A549 (cell line): ENCODE results near the gene DNASE1L1. TPM values are rescaled to one million over a fixed set of nuclear protein-coding genes. Genes with fewer than 3 reads are reported as not detected.

Experiments
- ATAC-seq, 2 experiments: fragments of 200-7000 bp in 1 of 2; fragments of >200 bp in 1 of 2; cut with Nextera tagmentation in 1 of 2; cut with Tn5 transposase in 1 of 2; 3 replicates each; pipeline versions ENCODE4 v1.8.0 to v1.9.1; 2018 to 2020; ENCODE audit warnings: mild to moderate bottlenecking in 1 of 2, moderate library complexity in 1 of 2
- CTCF ChIA-PET: fragments of 300-600 bp; sonication (Branson Sonifier 250); formaldehyde crosslinking; extraction: SDS; loops from one replicate; lab custom pipeline; 2021; ENCODE audit warnings: antibody characterized with exemption, inconsistent platforms; lab: Yijun Ruan, JAX
- POLR2A ChIA-PET: fragments of 350-600 bp; formaldehyde crosslinking; extraction: SDS; loops from one replicate; lab custom pipeline; 2021; ENCODE audit warnings: antibody characterized with exemption, inconsistent platforms; lab: Yijun Ruan, JAX
- DNase-seq, 2 experiments: peaks; one replicate each; pipeline versions ENCODE4 v3.0.0 to v3.0.0-alpha.2; 2011 to 2016; ENCODE audit warnings: low read depth in 1 of 2, low spot score in 1 of 2
- FAIRE-seq: peaks from 2 replicates; lab custom pipeline; 2011; peaks lifted over from hg19 to GRCh38; lab: Jason Lieb, UNC
- H3K27ac ChIP-seq, 2 experiments: fragments of >200 bp; sonication (Bioruptor Twin); formaldehyde crosslinking; 3 replicates each; pipeline ENCODE4 v1.5.1; 2016 to 2017
- H3K4me1 ChIP-seq: fragments of >200 bp; sonication (Bioruptor Twin); formaldehyde crosslinking; 3 replicates; pipeline ENCODE4 v1.6.1; 2016
- H3K4me2 ChIP-seq: fragments of >200 bp; sonication (Bioruptor Twin); formaldehyde crosslinking; 3 replicates; pipeline ENCODE4 v1.6.1; 2016
- H3K4me3 ChIP-seq: fragments of >200 bp; sonication (Bioruptor Twin); formaldehyde crosslinking; 3 replicates; pipeline ENCODE4 v1.5.1; 2016
- H3K9me3 ChIP-seq: fragments of >200 bp; sonication (Bioruptor Twin); formaldehyde crosslinking; 3 replicates; pipeline ENCODE4 v1.6.1; 2016
- CEBPB ChIP-seq, 2 experiments: fragments of >200 bp in 1 of 2; sonication (Bioruptor Twin) in 1 of 2; formaldehyde crosslinking in 1 of 2; IDR thresholded peaks; 2 replicates each; pipeline ENCODE4 v1.6.1; 2012 to 2016
- CHD4 ChIP-seq: fragments of 200-600 bp; sonication (generic); IDR thresholded peaks from 2 replicates; pipeline ENCODE4 v1.6.1; 2016; ENCODE audit warnings: antibody characterized with exemption, mild to moderate bottlenecking, borderline replicate concordance
- EP300 ChIP-seq, 2 experiments: fragments of >200 bp; sonication (Bioruptor Twin); formaldehyde crosslinking; IDR thresholded peaks; 2 replicates in 1 of 2; 3 replicates in 1 of 2; pipeline ENCODE4 v1.6.1; 2016 to 2017
- ESRRA ChIP-seq: fragments of 150-350 bp; IDR thresholded peaks from 2 replicates; pipeline ENCODE4 v1.6.1; 2014; ENCODE audit warnings: mild to moderate bottlenecking, low read length, borderline replicate concordance
- HDAC2 ChIP-seq: fragments of 200-600 bp; sonication (generic); IDR thresholded peaks from 2 replicates; pipeline ENCODE4 v1.6.1; 2016
- HOXA7 ChIP-seq: fragments of 250-450 bp; sonication (Bioruptor Pico); IDR thresholded peaks from 2 replicates; pipeline ENCODE4 v1.5.0; 2020; ENCODE audit warnings: mild to moderate bottlenecking, moderate library complexity
- HOXB13 ChIP-seq: fragments of 250-450 bp; sonication (Bioruptor Pico); IDR thresholded peaks from 2 replicates; pipeline ENCODE4 v1.5.0; 2020; ENCODE audit warnings: low read depth, mild to moderate bottlenecking, moderate library complexity
- JUN ChIP-seq, 2 experiments: fragments of >200 bp; sonication (Bioruptor Twin); formaldehyde crosslinking; IDR thresholded peaks; 2 replicates in 1 of 2; 3 replicates in 1 of 2; pipeline ENCODE4 v1.6.1; 2016 to 2017
- MAZ ChIP-seq: fragments of 150-350 bp; IDR thresholded peaks from 2 replicates; pipeline ENCODE4 v1.6.1; 2014; ENCODE audit warnings: antibody characterized with exemption, low read depth, low read length, borderline replicate concordance
- NFE2L2 ChIP-seq: fragments of 150-350 bp; conservative IDR thresholded peaks from 2 replicates; pipeline ENCODE4 v1.6.1; 2014; ENCODE audit warnings: low read length
- NPAS2 ChIP-seq: fragments of 250-450 bp; sonication (Bioruptor Pico); IDR thresholded peaks from 2 replicates; pipeline ENCODE4 v1.8.0; 2022; ENCODE audit warnings: mild to moderate bottlenecking, moderate library complexity, borderline replicate concordance
- PHF8 ChIP-seq: fragments of 200-600 bp; sonication (generic); IDR thresholded peaks from 2 replicates; pipeline ENCODE4 v1.6.1; 2016; ENCODE audit warnings: low read depth, mild to moderate bottlenecking, antibody characterized with exemption, moderate library complexity, borderline replicate concordance
- RAD21 ChIP-seq, 2 experiments: fragments of >200 bp in 1 of 2; sonication (Bioruptor Twin) in 1 of 2; formaldehyde crosslinking in 1 of 2; IDR thresholded peaks in 1 of 2; conservative IDR thresholded peaks in 1 of 2; 2 replicates in 1 of 2; 3 replicates in 1 of 2; pipeline ENCODE4 v1.6.1; 2012 to 2018; ENCODE audit warnings: inconsistent platforms in 1 of 2
- RARB ChIP-seq: fragments of 250-450 bp; sonication (Bioruptor Pico); IDR thresholded peaks from 2 replicates; pipeline ENCODE4 v1.8.0; 2021; ENCODE audit warnings: mild to moderate bottlenecking, moderate library complexity
- SMC3 ChIP-seq: fragments of >200 bp; sonication (Bioruptor Twin); formaldehyde crosslinking; IDR thresholded peaks from 3 replicates; pipeline ENCODE4 v1.6.1; 2018; ENCODE audit warnings: inconsistent platforms
- TFCP2L1 ChIP-seq: fragments of 250-450 bp; sonication (Bioruptor Pico); IDR thresholded peaks from 2 replicates; pipeline ENCODE4 v1.5.0; 2021; ENCODE audit warnings: mild to moderate bottlenecking
- ZC3H11A ChIP-seq: fragments of 450-650 bp; IDR thresholded peaks from 2 replicates; pipeline ENCODE4 v1.6.1; 2014; ENCODE audit warnings: antibody characterized with exemption, mild to moderate bottlenecking
- ZNF302 ChIP-seq: fragments of 250-450 bp; sonication (Bioruptor Pico); IDR thresholded peaks from 2 replicates; pipeline ENCODE4 v1.9.0; 2021; ENCODE audit warnings: inconsistent platforms, mild to moderate bottlenecking, moderate library complexity
- WGBS: methylation state at CpG from one replicate; pipeline ENCODE4 v1.1.6; 2017; ENCODE audit errors: missing lambda C conversion rate; 5-methylcytosine and 5-hydroxymethylcytosine counted together
- polyA plus RNA-seq, 4 experiments: library from polyadenylated mRNA; depleted of rRNA in 3 of 4; stranded (reverse); fragments of >200 nt; fragmentation: RNase III in 1 of 4; extraction: RNeasy Plus Mini Kit Qiagen cat#74134 plus additional on column Dnase treatment in 1 of 4; gene quantifications; 2 replicates in 3 of 4; 3 replicates in 1 of 4; pipeline ENCODE4 v1.2.3, GENCODE V29; 2011 to 2017
- TF ChIP-seq, protein P1 (sequence below): fragments of 150-350 bp; IDR thresholded peaks from 2 replicates; pipeline ENCODE4 v1.6.1; 2014; ENCODE audit warnings: low read depth, mild to moderate bottlenecking, low read length
- TF ChIP-seq, protein P2 (sequence below): fragments of >200 bp; sonication (Bioruptor Twin); formaldehyde crosslinking; IDR thresholded peaks from 3 replicates; pipeline ENCODE4 v1.5.1; 2016
- TF ChIP-seq, protein P3 (sequence below): fragments of >200 bp; sonication (Bioruptor Twin); formaldehyde crosslinking; IDR thresholded peaks from 2 replicates; pipeline ENCODE4 v1.6.1; 2016

The DNASE1L1 gene
- polyA plus RNA-seq, 2 of the 4 experiments (the other 2 are of a cell fraction), result 14.3 to 24.5 TPM

DNA sequence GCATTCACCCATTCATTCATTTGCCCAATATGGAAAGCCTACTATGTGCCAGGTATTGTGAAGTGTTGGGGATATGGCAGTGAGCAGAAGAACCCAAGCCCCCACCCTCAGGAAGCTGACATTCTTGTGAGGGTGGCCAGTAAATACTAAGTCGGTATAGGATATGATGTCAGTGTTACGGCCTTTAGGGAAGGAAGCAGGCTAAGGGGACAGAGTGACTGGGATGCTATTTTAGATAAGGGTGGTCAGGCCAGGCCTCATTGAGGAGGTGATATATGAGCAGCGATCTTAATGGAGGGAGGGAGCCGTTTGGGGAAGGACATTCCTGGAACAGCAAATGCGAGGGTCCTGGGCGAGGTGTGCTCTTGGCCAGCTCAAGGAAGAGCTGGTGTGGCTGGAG, 21.4 kb upstream of the DNASE1L1 start:
- FAIRE-seq, result no peak
- WGBS, result 92% methylated on average over 6 of the region's 6 CpGs
- CTCF ChIA-PET, result no interaction called here

DNA sequence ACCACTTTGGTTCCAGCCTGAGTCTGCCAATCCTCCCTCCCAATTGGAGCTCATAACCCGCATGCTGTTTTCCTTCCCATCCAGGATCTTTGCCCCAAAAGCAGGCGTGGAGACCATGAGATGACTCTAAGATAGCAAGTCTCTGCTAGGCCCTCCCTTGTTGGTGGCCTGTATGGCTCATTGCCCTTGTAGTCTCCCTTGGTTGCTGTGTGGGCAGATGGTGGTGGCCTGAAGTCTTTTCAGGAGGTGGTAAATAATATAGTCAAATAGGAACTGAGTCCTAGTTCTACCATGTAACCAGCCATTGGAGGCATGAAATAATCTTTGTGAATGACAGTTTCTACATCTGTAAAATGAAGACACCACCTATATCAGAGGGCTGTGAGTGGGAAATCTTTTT, 20.7 kb upstream of the DNASE1L1 start:
- CTCF ChIA-PET, result interaction anchor here (1.0 kb wide), 1 partner anchor 12 kb away, joined by 3 read pairs; no protein-coding TSS in a partner anchor
- no peak overlapping the region for H3K27ac ChIP-seq
- H3K4me1 ChIP-seq, result peaks cover 11% of the 10 kb centered on the region; the same call in 2 of the 3 replicates
- TF ChIP-seq RAD21 (conservative IDR thresholded peaks at IDR 0.05 in 1 of 2, IDR thresholded peaks at IDR 0.05 in 1 of 2) (no peak), CHD4 (no peak), MAZ (no peak)
- TF ChIP-seq, all 56 proteins: peak for 0
- H3K9me3 ChIP-seq, result no peaks in the 10 kb centered on the region
- peak overlapping the region; percentile 88 for H3K4me2 ChIP-seq
- WGBS, result 88% methylated on average over 2 of the region's 2 CpGs
- POLR2A ChIA-PET, result no interaction called here
- H3K4me3 ChIP-seq, result no peak overlapping the region
- ATAC-seq (no peak), DNase-seq (no peak), FAIRE-seq (no peak)

More for the DNA sequence above, 21.4 kb upstream of the DNASE1L1 start:
- no peak for ATAC-seq
- H3K27ac ChIP-seq, result no peak overlapping the region
- H3K9me3 ChIP-seq, result no peaks in the 10 kb centered on the region
- H3K4me3 ChIP-seq, result no peak overlapping the region
- no peak overlapping the region for H3K4me2 ChIP-seq
- POLR2A ChIA-PET, result no interaction called here
- DNase-seq, result no peak
- TF ChIP-seq CEBPB (IDR thresholded peaks at IDR 0.05) (no peak), PHF8 (no peak), NPAS2 (CRISPR knock-in tag) (no peak), HOXA7 (CRISPR knock-in tag) (no peak), HDAC2 (no peak), JUN (IDR thresholded peaks at IDR 0.05) (no peak), RARB (CRISPR knock-in tag) (no peak), ZNF302 (CRISPR knock-in tag) (no peak), ZC3H11A (no peak), EP300 (IDR thresholded peaks at IDR 0.05) (no peak), TFCP2L1 (CRISPR knock-in tag) (no peak), SMC3 (no peak), HOXB13 (no peak), NFE2L2 (no peak), RAD21 (conservative IDR thresholded peaks at IDR 0.05 in 1 of 2, IDR thresholded peaks at IDR 0.05 in 1 of 2) (no peak), ESRRA (no peak)
- TF ChIP-seq, protein P1, sequence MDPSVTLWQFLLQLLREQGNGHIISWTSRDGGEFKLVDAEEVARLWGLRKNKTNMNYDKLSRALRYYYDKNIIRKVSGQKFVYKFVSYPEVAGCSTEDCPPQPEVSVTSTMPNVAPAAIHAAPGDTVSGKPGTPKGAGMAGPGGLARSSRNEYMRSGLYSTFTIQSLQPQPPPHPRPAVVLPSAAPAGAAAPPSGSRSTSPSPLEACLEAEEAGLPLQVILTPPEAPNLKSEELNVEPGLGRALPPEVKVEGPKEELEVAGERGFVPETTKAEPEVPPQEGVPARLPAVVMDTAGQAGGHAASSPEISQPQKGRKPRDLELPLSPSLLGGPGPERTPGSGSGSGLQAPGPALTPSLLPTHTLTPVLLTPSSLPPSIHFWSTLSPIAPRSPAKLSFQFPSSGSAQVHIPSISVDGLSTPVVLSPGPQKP, result no peak
- TF ChIP-seq, protein P2, sequence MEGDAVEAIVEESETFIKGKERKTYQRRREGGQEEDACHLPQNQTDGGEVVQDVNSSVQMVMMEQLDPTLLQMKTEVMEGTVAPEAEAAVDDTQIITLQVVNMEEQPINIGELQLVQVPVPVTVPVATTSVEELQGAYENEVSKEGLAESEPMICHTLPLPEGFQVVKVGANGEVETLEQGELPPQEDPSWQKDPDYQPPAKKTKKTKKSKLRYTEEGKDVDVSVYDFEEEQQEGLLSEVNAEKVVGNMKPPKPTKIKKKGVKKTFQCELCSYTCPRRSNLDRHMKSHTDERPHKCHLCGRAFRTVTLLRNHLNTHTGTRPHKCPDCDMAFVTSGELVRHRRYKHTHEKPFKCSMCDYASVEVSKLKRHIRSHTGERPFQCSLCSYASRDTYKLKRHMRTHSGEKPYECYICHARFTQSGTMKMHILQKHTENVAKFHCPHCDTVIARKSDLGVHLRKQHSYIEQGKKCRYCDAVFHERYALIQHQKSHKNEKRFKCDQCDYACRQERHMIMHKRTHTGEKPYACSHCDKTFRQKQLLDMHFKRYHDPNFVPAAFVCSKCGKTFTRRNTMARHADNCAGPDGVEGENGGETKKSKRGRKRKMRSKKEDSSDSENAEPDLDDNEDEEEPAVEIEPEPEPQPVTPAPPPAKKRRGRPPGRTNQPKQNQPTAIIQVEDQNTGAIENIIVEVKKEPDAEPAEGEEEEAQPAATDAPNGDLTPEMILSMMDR, result no peak
- TF ChIP-seq, protein P3, sequence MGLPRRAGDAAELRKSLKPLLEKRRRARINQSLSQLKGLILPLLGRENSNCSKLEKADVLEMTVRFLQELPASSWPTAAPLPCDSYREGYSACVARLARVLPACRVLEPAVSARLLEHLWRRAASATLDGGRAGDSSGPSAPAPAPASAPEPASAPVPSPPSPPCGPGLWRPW, result no peak
- peaks cover 11% of the 10 kb centered on the region; the same call in 2 of the 3 replicates for H3K4me1 ChIP-seq
